ENCODE results near the gene SLC25A19. TPM values are rescaled to one million over a fixed set of nuclear protein-coding genes. Genes with fewer than 3 reads are reported as not detected.

The SLC25A19 gene
- total and polyA plus RNA-seq, 2 donors (not counting 1 experiment from before 2014, with no cell fraction given): 36.8 to 46.4 TPM

DNA sequence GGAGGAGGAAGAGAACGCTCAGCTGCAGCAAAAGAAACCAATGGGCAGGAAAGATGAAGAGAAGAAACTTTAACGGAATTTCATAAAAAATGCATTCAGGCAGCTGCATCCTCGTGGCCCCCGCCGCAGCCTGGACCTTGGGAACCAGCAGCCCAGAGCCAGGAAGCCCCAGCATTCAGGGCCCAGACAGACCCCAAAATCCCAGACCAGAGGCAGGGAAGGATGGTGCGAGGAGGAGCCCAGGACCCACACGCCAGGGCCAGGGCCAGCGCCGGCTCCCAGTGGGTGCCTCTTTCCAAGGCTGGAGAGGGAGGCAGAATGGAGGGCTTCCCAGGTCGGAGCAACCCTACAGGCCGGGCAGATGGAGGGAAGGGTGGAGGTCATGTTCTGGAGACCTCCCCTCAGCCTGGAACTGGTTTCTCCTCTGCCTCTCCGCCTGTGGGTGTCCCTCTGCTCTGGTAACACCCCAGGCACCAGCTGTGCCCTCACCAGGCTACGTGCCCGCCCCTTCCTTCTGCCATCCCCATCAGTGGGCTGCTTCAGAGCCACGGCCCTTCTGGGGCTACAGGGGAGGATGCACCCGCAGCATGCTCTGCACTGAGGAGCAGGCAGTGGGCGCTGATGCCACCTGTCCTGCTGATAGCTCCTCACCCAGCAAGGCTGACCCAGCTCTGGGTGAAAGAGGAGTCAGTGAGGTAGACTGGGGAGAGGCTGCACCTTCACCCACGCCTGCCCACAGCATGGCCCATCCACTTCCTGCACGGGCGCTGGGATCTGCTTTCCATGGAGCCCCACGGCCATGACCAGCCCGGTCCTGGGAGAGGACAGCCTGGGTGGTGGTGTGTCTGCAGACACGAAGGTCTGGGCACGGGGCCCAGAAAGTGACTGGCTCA lies 17.0 kb downstream of the SLC25A19 start:
- peak overlapping the region; percentile 78 to 83 for H3K27ac ChIP-seq (ENCODE audit: low read length in 2 of 2)
- H3K9me3 ChIP-seq (ENCODE audit: control extremely low read depth in 1 of 3, control insufficient read depth in 2 of 3, insufficient read depth in 1 of 3, low read length in 2 of 3): no peaks in the 10 kb centered on the region
- Mint-ChIP-seq H3K9me3 (ENCODE audit: insufficient read depth) (no peaks in the 10 kb centered on the region), H3K4me1 (peaks cover 23% of the 10 kb centered on the region), H3K27me3 (no peaks in the 10 kb centered on the region), H3K27ac (peak overlapping the region; percentile 82), H3K4me3 (peak overlapping the region; percentile 88)
- CTCF ChIA-PET: interaction anchor here (0.9 to 3.7 kb wide), 11 partner anchors 11 to 237 kb away, joined by 3 to 62 read pairs (median 5); partner anchors contain the start of genes GGA3, MRPS7 and SLC25A19
- intact Hi-C loops (cut with micrococcal nuclease): loop anchor here (1.0 to 2.0 kb wide), 8 partner anchors 11 to 311 kb away; partner anchors contain the start of genes GGA3, GRB2, MRPS7 and NUP85
- TF ChIP-seq EZH2 (IDR thresholded peaks at IDR 0.05; ENCODE audit: borderline replicate concordance, insufficient read depth, low read depth, low read length, poor library complexity, severe bottlenecking): no peak
- TF ChIP-seq, protein P1, sequence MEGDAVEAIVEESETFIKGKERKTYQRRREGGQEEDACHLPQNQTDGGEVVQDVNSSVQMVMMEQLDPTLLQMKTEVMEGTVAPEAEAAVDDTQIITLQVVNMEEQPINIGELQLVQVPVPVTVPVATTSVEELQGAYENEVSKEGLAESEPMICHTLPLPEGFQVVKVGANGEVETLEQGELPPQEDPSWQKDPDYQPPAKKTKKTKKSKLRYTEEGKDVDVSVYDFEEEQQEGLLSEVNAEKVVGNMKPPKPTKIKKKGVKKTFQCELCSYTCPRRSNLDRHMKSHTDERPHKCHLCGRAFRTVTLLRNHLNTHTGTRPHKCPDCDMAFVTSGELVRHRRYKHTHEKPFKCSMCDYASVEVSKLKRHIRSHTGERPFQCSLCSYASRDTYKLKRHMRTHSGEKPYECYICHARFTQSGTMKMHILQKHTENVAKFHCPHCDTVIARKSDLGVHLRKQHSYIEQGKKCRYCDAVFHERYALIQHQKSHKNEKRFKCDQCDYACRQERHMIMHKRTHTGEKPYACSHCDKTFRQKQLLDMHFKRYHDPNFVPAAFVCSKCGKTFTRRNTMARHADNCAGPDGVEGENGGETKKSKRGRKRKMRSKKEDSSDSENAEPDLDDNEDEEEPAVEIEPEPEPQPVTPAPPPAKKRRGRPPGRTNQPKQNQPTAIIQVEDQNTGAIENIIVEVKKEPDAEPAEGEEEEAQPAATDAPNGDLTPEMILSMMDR (IDR thresholded peaks at IDR 0.05): no peak
- peak overlapping the region; percentile 88 for H3K9ac ChIP-seq (ENCODE audit: low read length)
- POLR2A ChIA-PET: interaction anchor here (0.6 to 4.2 kb wide), 6 partner anchors 11 to 158 kb away, joined by 3 to 40 read pairs (median 5); partner anchors contain the start of genes GGA3 and MRPS7
- peak overlapping the region; percentile 95 for H3K4me2 ChIP-seq (replicated peaks; ENCODE audit: low read depth, low read length, poor library complexity, severe bottlenecking)
- WGBS (ENCODE audit: insufficient coverage): 58% methylated on average over 21 of the region's 24 CpGs
- H3K36me3 ChIP-seq (replicated peaks in 1 of 2; ENCODE audit: control extremely low read depth in 1 of 2, control insufficient read depth in 1 of 2, extremely low read depth in 1 of 2, insufficient read depth in 2 of 2, low read length in 1 of 2): peaks cover 0 to 16% of the 10 kb centered on the region in 2 experiments
- peaks cover 28% of the 10 kb centered on the region for H3K79me2 ChIP-seq (ENCODE audit: control insufficient read depth, insufficient read depth, low read length)
- peak overlapping the region in 4 of 5 experiments; percentile 72 to 93 (median 80) for H3K4me3 ChIP-seq (ENCODE audit: control extremely low read depth in 1 of 5, extremely low read depth in 1 of 5, insufficient read depth in 1 of 5, low read depth in 2 of 5, low read length in 4 of 5)
- H4K20me1 ChIP-seq (ENCODE audit: control insufficient read depth, insufficient read depth, low read length, poor library complexity, severe bottlenecking): no peaks in the 10 kb centered on the region
- DNase-seq (no peak), ATAC-seq (ENCODE audit: low read depth) (no peak)
- peak overlapping the region; percentile 93 for H2AFZ ChIP-seq (ENCODE audit: insufficient read depth, low read depth, low read length, poor library complexity, severe bottlenecking)
- peaks cover 17 to 28% of the 10 kb centered on the region in 2 donors for H3K4me1 ChIP-seq (ENCODE audit: control insufficient read depth in 2 of 2, insufficient read depth in 2 of 2, low read length in 2 of 2)
- no peaks in the 10 kb centered on the region for H3K27me3 ChIP-seq (replicated peaks in 1 of 4; ENCODE audit: control extremely low read depth in 1 of 4, control insufficient read depth in 3 of 4, insufficient read depth in 4 of 4, low read length in 3 of 4)

All from B cell (primary cell).